ENCODE results near the gene GLS.

- TF ChIP-seq CTCF (IDR thresholded peaks at IDR 0.05; ENCODE audit: insufficient read depth, low read length) (no peak), SPI1 (IDR thresholded peaks at IDR 0.05; ENCODE audit: borderline replicate concordance, low read depth) (peak; percentile 95), POLR2AphosphoS5 (IDR thresholded peaks at IDR 0.05; ENCODE audit: low read depth) (no peak), REST (IDR thresholded peaks at IDR 0.05; ENCODE audit: insufficient replicate concordance, low read depth) (no peak), GABPA (IDR thresholded peaks at IDR 0.05; ENCODE audit: low read depth) (no peak)
Observed at GRCh38 chr2:190996947-190997346, 116.3 kb downstream of the GLS start.
